C4-2B (cell line): ENCODE data around the gene COMT.

Experiments used
- CTCF ChIP-seq: fragments of 450-650 bp; conservative IDR thresholded peaks from 2 replicates; pipeline ENCODE4 v1.5.1; 2017; ENCODE audit warnings: mild to moderate bottlenecking
- ZFX ChIP-seq: fragments of 450-650 bp; IDR thresholded peaks from 2 replicates; pipeline ENCODE4 v1.6.1; 2017

GRCh38 chr22:19977296-19978243 is 36.0 kb downstream of the COMT start:
- no peak for TF ChIP-seq CTCF
- TF ChIP-seq ZFX = no peak
